BLaER1 treated with 17β-estradiol and CSF1 and Interleukin-3, amounts not matched to agents 10 nM and 100 nM (cell line): ENCODE data around the gene LPO.

Experiments used
- H3K27ac ChIP-seq, 11 experiments: shearing (Covaris generic); formaldehyde crosslinking; 2 replicates each; pipeline ENCODE4 v1.8.1; 2022
- H3K27me3 ChIP-seq, 11 experiments: shearing (Covaris generic); formaldehyde crosslinking; 2 replicates each; pipeline ENCODE4 v1.8.1; 2022
- H3K36me3 ChIP-seq, 11 experiments: shearing (Covaris generic); formaldehyde crosslinking; 2 replicates each; pipeline ENCODE4 v1.8.1; 2022
- H3K4me1 ChIP-seq, 10 experiments: shearing (Covaris generic); formaldehyde crosslinking; 2 replicates each; pipeline ENCODE4 v1.8.1; 2022
- H3K4me2 ChIP-seq, 11 experiments: shearing (Covaris generic); formaldehyde crosslinking; 2 replicates each; pipeline ENCODE4 v1.8.1; 2022
- H3K4me3 ChIP-seq, 10 experiments: shearing (Covaris generic); formaldehyde crosslinking; 2 replicates each; pipeline ENCODE4 v1.8.1; 2022
- H3K9ac ChIP-seq, 11 experiments: shearing (Covaris generic); formaldehyde crosslinking; 2 replicates each; pipeline ENCODE4 v1.8.1; 2022
- H3K9me3 ChIP-seq, 11 experiments: shearing (Covaris generic); formaldehyde crosslinking; replicated peaks in 1 of 11; 2 replicates each; pipeline ENCODE4 v1.8.1; 2022
- H4K20me1 ChIP-seq, 11 experiments: shearing (Covaris generic); formaldehyde crosslinking; 2 replicates each; pipeline ENCODE4 v1.8.1; 2022
- Cebpa-rat ChIP-seq, 11 experiments: shearing (Covaris generic); IDR thresholded peaks; 2 replicates each; pipeline ENCODE4 v1.8.1; 2022

LPO gene

GRCh38 chr17:58263773-58264172, 25.4 kb downstream of the LPO start:
- Histone ChIP-seq H3K4me1 (no peaks in the 10 kb centered on the region), H4K20me1 (no peaks in the 10 kb centered on the region), H3K27ac (no peak overlapping the region), H3K36me3 (no peaks in the 10 kb centered on the region), H3K4me2 (no peak overlapping the region), H3K4me3 (no peak overlapping the region), H3K9me3 (0 out of 22 replicates have a peak, but pooled peaks cover 0 to 7% (median 0%) of the 10 kb centered on the region in 11 experiments), H3K27me3 (no peaks in the 10 kb centered on the region), H3K9ac (no peak overlapping the region)
- TF ChIP-seq Cebpa-rat (IDR thresholded peaks at IDR 0.05) = no peak

- no peak overlapping the region for H3K9ac ChIP-seq
- no peaks in the 10 kb centered on the region for H3K36me3 ChIP-seq
- no peak overlapping the region for H3K4me3 ChIP-seq
- no peaks in the 10 kb centered on the region for H3K4me1 ChIP-seq
- no peaks in the 10 kb centered on the region for H3K27me3 ChIP-seq
- no peak overlapping the region for H3K27ac ChIP-seq
- 0 out of 22 replicates have a peak, but pooled peaks cover 0 to 7% (median 0%) of the 10 kb centered on the region in 11 experiments for H3K9me3 ChIP-seq
- H4K20me1 ChIP-seq = no peaks in the 10 kb centered on the region
- H3K4me2 ChIP-seq = no peak overlapping the region
- TF ChIP-seq Cebpa-rat (IDR thresholded peaks at IDR 0.05) = no peak
Observed at GRCh38 chr17:58264407-58265103, 26.2 kb downstream of the LPO start.

GRCh38 chr17:58265271-58265670, 26.9 kb downstream of the LPO start:
- H3K27me3 ChIP-seq = no peaks in the 10 kb centered on the region
- no peak for TF ChIP-seq Cebpa-rat (IDR thresholded peaks at IDR 0.05)
- no peaks in the 10 kb centered on the region for H4K20me1 ChIP-seq
- no peaks in the 10 kb centered on the region for H3K36me3 ChIP-seq
- H3K9me3 ChIP-seq = 0 out of 22 replicates have a peak, but pooled peaks cover 0 to 7% (median 0%) of the 10 kb centered on the region in 11 experiments
- H3K4me1 ChIP-seq = no peaks in the 10 kb centered on the region
- no peak overlapping the region for H3K4me2 ChIP-seq
- H3K27ac ChIP-seq = no peak overlapping the region
- H3K9ac ChIP-seq = no peak overlapping the region
- no peak overlapping the region for H3K4me3 ChIP-seq

GRCh38 chr17:58265902-58266875, 27.8 kb downstream of the LPO start:
- Histone ChIP-seq H3K36me3 (no peaks in the 10 kb centered on the region), H3K27ac (no peak overlapping the region), H3K9ac (no peak overlapping the region), H3K9me3 (0 out of 22 replicates have a peak, but pooled peaks cover 0 to 7% (median 0%) of the 10 kb centered on the region in 11 experiments), H4K20me1 (no peaks in the 10 kb centered on the region), H3K4me1 (no peaks in the 10 kb centered on the region), H3K4me3 (no peak overlapping the region), H3K27me3 (no peaks in the 10 kb centered on the region), H3K4me2 (no peak overlapping the region)
- TF ChIP-seq Cebpa-rat (IDR thresholded peaks at IDR 0.05) = no peak

- no peak overlapping the region for H3K27ac ChIP-seq
- no peak overlapping the region for H3K4me3 ChIP-seq
- no peak for TF ChIP-seq Cebpa-rat (IDR thresholded peaks at IDR 0.05)
- H3K4me1 ChIP-seq = no peaks in the 10 kb centered on the region
- no peak overlapping the region for H3K4me2 ChIP-seq
- no peak overlapping the region for H3K9ac ChIP-seq
- no peaks in the 10 kb centered on the region for H3K36me3 ChIP-seq
- H3K9me3 ChIP-seq = 0 out of 22 replicates have a peak, but pooled peaks cover 0 to 7% (median 0%) of the 10 kb centered on the region in 11 experiments
- no peaks in the 10 kb centered on the region for H4K20me1 ChIP-seq
- H3K27me3 ChIP-seq = no peaks in the 10 kb centered on the region
Observed at GRCh38 chr17:58267347-58268324, 29.3 kb downstream of the LPO start.

GRCh38 chr17:58268326-58268725, 29.9 kb downstream of the LPO start:
- Histone ChIP-seq H4K20me1 (no peaks in the 10 kb centered on the region), H3K9ac (no peak overlapping the region), H3K27me3 (no peaks in the 10 kb centered on the region), H3K4me1 (0 out of 20 replicates have a peak, but pooled peaks cover 0 to 3% (median 0%) of the 10 kb centered on the region in 10 experiments), H3K36me3 (no peaks in the 10 kb centered on the region), H3K4me2 (no peak overlapping the region), H3K27ac (no peak overlapping the region), H3K4me3 (no peak overlapping the region), H3K9me3 (0 out of 22 replicates have a peak, but pooled peaks cover 0 to 7% (median 0%) of the 10 kb centered on the region in 11 experiments)
- TF ChIP-seq Cebpa-rat (IDR thresholded peaks at IDR 0.05) = no peak

GRCh38 chr17:58268774-58269556, 30.6 kb downstream of the LPO start:
- H3K27me3 ChIP-seq = no peaks in the 10 kb centered on the region
- TF ChIP-seq Cebpa-rat (IDR thresholded peaks at IDR 0.05) = no peak

More at GRCh38 chr17:58268774-58269556, 30.6 kb downstream of the LPO start:
- H3K4me3 ChIP-seq = no peak overlapping the region
- H3K36me3 ChIP-seq = no peaks in the 10 kb centered on the region
- no peaks in the 10 kb centered on the region for H4K20me1 ChIP-seq
- H3K9me3 ChIP-seq = 0 out of 22 replicates have a peak, but pooled peaks cover 0 to 7% (median 0%) of the 10 kb centered on the region in 11 experiments
- no peak overlapping the region for H3K4me2 ChIP-seq
- H3K9ac ChIP-seq = no peak overlapping the region
- H3K27ac ChIP-seq = no peak overlapping the region
- H3K4me1 ChIP-seq = 0 out of 20 replicates have a peak, but pooled peaks cover 0 to 5% (median 0%) of the 10 kb centered on the region in 10 experiments
